ENCODE results near the gene PIK3C2B.
A peak's percentile ranks its signal among the peaks of the same experiment; 100 is the strongest.
"Not testable (repeated sequence)": the region's sequence is repeated elsewhere in the genome, so short reads cannot be mapped to it uniquely, and the experiment has no call there.

PIK3C2B gene, protein sequence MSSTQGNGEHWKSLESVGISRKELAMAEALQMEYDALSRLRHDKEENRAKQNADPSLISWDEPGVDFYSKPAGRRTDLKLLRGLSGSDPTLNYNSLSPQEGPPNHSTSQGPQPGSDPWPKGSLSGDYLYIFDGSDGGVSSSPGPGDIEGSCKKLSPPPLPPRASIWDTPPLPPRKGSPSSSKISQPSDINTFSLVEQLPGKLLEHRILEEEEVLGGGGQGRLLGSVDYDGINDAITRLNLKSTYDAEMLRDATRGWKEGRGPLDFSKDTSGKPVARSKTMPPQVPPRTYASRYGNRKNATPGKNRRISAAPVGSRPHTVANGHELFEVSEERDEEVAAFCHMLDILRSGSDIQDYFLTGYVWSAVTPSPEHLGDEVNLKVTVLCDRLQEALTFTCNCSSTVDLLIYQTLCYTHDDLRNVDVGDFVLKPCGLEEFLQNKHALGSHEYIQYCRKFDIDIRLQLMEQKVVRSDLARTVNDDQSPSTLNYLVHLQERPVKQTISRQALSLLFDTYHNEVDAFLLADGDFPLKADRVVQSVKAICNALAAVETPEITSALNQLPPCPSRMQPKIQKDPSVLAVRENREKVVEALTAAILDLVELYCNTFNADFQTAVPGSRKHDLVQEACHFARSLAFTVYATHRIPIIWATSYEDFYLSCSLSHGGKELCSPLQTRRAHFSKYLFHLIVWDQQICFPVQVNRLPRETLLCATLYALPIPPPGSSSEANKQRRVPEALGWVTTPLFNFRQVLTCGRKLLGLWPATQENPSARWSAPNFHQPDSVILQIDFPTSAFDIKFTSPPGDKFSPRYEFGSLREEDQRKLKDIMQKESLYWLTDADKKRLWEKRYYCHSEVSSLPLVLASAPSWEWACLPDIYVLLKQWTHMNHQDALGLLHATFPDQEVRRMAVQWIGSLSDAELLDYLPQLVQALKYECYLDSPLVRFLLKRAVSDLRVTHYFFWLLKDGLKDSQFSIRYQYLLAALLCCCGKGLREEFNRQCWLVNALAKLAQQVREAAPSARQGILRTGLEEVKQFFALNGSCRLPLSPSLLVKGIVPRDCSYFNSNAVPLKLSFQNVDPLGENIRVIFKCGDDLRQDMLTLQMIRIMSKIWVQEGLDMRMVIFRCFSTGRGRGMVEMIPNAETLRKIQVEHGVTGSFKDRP (N-terminal part only)

DNA sequence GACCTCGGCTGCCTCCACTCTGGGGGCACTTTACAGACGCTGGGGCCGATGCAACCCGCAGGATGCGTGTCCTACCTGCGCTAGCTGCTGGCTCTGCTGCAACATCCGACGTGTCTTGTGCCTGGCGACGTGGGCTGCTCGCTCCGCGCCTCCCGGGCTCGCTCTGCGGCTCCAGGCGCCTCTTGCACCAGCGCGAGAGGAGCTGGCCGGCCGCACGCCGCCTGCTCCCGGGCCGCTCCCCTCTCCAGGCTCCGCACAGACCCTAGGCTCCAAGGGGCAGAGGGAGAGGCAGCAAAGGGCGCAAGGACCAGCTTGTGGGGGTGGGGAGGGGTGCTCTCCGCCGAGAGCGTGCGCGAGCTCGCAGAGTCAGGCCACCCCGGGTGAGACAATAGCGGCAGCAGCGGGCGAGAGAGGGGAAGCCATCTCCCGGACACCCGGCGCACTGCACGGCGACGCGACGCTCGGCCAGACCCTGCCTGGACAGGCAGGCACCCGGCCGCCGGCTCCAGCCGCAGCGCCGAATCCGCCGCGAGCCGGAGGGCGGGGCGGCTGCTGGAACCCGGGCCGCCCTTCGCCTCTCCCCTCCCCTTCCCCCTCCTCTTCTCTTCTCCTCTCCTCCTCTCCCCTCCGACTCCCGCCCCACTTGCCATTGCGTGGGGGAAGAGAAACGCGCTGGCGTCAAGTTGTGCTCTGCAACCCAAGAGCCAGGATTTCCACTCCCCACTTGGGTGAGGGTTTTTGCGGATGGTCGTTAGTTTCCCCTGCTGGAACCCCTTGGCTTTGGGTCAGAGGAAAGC lies at the start of gene PIK3C2B:
Gene PIK3C2B (minus strand): TSS at position 525 of the 797 bp plus-strand sequence. CDS start 25,003 bp downstream, outside the sequence.
- DNase-seq, result peak; percentile 89

DNA sequence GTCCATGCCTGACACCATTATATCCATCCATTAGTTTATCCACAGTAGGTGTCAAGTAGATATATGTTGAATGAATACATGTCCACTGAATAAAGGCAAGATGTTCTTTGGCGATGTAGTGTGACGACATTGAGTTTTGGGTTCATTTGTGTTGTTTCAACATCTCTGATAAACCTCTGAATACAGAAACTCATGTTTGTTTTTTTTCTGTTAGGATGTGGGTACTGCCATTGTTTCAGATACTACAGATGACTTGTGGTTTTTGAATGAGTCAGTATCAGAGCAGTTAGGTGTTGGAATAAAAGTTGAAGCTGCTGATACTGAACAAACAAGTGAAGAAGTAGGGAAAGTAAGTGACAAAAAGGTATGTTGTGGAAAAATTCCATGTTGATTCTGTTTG lies 49.7 kb upstream of the PIK3C2B start:
- no peak for DNase-seq

DNA sequence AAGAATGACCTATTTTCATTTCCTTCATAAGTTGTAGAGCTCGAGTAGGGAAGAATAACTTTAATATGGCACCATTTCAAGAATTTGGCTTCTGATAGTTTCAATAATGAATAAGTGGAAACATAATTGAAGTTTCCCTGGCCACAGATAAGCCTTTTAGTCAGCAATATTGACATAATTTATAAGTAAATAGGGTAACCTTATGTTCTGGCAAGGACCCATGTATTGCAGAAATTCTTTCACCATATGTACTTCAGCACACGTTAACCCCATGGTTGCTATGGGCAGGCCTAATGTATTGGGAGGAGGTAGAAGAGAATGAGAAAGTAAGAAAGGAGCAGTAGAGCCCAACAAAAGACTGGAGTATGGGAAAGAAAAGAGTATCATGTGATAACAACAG lies 47.0 kb upstream of the PIK3C2B start:
- no peak for DNase-seq

GRCh38 chr1:204532832-204533231 lies 38.2 kb upstream of the PIK3C2B start:
- no peak for DNase-seq

GRCh38 chr1:204530932-204531331 lies 36.3 kb upstream of the PIK3C2B start:
- DNase-seq, result peak; percentile 28

- DNase-seq, result no peak
Measured at GRCh38 chr1:204529371-204529895, 34.8 kb upstream of the PIK3C2B start.

- no peak for DNase-seq
Measured at GRCh38 chr1:204528677-204529076, 34.1 kb upstream of the PIK3C2B start.

DNA sequence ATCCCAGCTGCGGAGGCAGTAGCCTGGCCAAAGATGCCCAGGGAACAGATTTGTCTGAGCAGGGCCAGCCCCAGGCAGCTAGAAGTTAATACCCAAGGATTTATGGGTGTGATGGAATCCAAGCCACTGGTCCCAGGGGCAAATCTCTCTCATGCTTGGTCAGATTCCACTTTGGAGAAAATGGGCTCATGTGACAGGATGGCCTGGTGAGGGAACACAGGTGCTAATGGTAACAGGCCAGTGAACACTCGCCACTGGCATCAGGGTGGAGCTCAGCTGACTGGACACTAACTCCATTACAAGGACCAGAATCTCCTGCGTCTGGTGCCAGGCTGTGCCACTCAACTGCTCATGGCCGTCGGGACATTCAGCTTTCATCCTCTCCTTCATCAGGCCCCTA lies 33.6 kb upstream of the PIK3C2B start:
- no peak for DNase-seq

GRCh38 chr1:204524986-204525385 lies 30.4 kb upstream of the PIK3C2B start:
- DNase-seq, result no peak

GRCh38 chr1:204523605-204524215 lies 29.1 kb upstream of the PIK3C2B start:
- DNase-seq, result peak; percentile 40

GRCh38 chr1:204521941-204522521 lies 27.4 kb upstream of the PIK3C2B start:
- DNase-seq, result not testable (repeated sequence)

- peak; percentile 96 for DNase-seq
Measured at GRCh38 chr1:204520834-204521709, 26.5 kb upstream of the PIK3C2B start.

DNA sequence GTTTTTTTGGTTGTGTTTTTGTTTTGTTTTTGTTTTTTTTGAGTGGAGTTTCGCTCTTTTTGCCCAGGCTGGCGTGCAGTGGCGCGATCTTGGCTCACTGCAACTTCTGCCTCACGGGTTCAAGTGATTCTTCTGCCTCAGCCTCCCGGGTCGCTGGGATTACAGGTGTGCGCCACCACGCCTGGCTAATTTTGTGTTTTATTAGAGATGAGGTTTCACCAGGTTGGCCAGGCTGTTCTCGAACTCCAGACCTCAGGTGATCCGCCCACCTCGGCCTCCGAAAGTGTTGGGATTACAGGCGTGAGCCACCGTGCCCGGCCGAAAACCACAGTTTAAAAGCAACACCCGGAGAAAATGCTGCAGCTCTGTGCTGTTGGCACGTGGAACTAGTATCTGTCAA lies 22.8 kb upstream of the PIK3C2B start:
- not testable (repeated sequence) for DNase-seq

GRCh38 chr1:204516180-204516879 lies 21.7 kb upstream of the PIK3C2B start, which contains the start of gene MDM4:
Gene MDM4, plus strand, starts transcription at chr1:204516406. Its CDS starts 9,113 bp downstream, at chr1:204525519.
- peak; percentile 99 for DNase-seq

- DNase-seq, result no peak
Measured at GRCh38 chr1:204514828-204515227, 20.2 kb upstream of the PIK3C2B start.

GRCh38 chr1:204513117-204513716 lies 18.6 kb upstream of the PIK3C2B start:
- peak; percentile 87 for DNase-seq

GRCh38 chr1:204511366-204511765 lies 16.8 kb upstream of the PIK3C2B start:
- DNase-seq, result no peak

GRCh38 chr1:204509186-204509635 lies 14.6 kb upstream of the PIK3C2B start:
- DNase-seq, result no peak

All from RPMI8226 (cell line).